ENCODE measurements around the gene CRHR1. TPM values are rescaled to one million over a fixed set of nuclear protein-coding genes. Genes with fewer than 3 reads are reported as not detected.

CRHR1 gene
- polyA plus RNA-seq, 3 donors, result not detected

DNA sequence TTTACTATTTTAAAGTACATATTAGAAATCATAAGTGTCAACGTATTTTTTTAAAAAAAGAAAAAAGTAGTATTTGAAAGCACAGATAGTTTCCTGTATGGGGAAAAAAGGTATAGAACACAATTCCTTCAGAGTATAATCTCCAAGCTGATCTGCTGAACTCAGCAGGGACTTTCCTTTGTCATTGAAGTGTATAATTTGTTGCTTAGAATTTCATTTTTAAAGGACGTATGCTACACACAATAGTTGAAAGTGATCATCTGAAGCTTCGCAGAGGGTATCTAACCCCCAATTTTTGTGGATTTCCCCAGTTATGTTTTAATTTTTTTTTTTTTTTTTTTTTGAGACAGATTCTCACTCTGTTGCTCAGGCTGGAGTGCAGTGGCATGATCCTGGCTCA is 90.0 kb downstream of the CRHR1 start:
- intact Hi-C loops (cut with micrococcal nuclease), result no loop called here
- H3K9me3 Mint-ChIP-seq, result peaks cover 3 to 13% (median 5%) of the 10 kb centered on the region in 7 donors
- H3K9me3 ChIP-seq (replicated peaks in 1 of 2; ENCODE audit: control insufficient read depth in 1 of 2, insufficient read depth in 1 of 2, low read length in 2 of 2), result no peaks in the 10 kb centered on the region
- H3K4me3 Mint-ChIP-seq, result no peak overlapping the region
- H3K27me3 ChIP-seq (ENCODE audit: control insufficient read depth in 2 of 2, insufficient read depth in 2 of 2, low read length in 2 of 2), result no peaks in the 10 kb centered on the region
- no peaks in the 10 kb centered on the region for H3K4me1 Mint-ChIP-seq
- DNase-seq, result no peak
- no peaks in the 10 kb centered on the region for H3K4me1 ChIP-seq (ENCODE audit: control insufficient read depth in 1 of 2, insufficient read depth in 2 of 2, low read length in 2 of 2)
- WGBS (ENCODE audit: insufficient coverage), result no CpG with 5 or more reads among the region's 3 CpGs
- H3K27ac Mint-ChIP-seq, result no peak overlapping the region
- H3K9ac ChIP-seq (ENCODE audit: insufficient read depth, low read length, poor library complexity, severe bottlenecking), result no peak overlapping the region
- TF ChIP-seq, protein P1, sequence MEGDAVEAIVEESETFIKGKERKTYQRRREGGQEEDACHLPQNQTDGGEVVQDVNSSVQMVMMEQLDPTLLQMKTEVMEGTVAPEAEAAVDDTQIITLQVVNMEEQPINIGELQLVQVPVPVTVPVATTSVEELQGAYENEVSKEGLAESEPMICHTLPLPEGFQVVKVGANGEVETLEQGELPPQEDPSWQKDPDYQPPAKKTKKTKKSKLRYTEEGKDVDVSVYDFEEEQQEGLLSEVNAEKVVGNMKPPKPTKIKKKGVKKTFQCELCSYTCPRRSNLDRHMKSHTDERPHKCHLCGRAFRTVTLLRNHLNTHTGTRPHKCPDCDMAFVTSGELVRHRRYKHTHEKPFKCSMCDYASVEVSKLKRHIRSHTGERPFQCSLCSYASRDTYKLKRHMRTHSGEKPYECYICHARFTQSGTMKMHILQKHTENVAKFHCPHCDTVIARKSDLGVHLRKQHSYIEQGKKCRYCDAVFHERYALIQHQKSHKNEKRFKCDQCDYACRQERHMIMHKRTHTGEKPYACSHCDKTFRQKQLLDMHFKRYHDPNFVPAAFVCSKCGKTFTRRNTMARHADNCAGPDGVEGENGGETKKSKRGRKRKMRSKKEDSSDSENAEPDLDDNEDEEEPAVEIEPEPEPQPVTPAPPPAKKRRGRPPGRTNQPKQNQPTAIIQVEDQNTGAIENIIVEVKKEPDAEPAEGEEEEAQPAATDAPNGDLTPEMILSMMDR (IDR thresholded peaks at IDR 0.05), result no peak
- H3K27ac ChIP-seq (ENCODE audit: low read depth in 1 of 2, low read length in 2 of 2), result no peak overlapping the region
- no peaks in the 10 kb centered on the region for H3K36me3 ChIP-seq (replicated peaks in 1 of 2; ENCODE audit: control insufficient read depth in 1 of 2, insufficient read depth in 2 of 2, low read length in 2 of 2)
- no peaks in the 10 kb centered on the region for H3K79me2 ChIP-seq (ENCODE audit: insufficient read depth, low read length)
- no peak overlapping the region for H2AFZ ChIP-seq (ENCODE audit: insufficient read depth, low read depth, low read length, poor library complexity, severe bottlenecking)
- peaks cover 5 to 19% (median 13%) of the 10 kb centered on the region in 3 donors for H3K27me3 Mint-ChIP-seq (ENCODE audit: low read depth in 3 of 3)
- no peaks in the 10 kb centered on the region for H4K20me1 ChIP-seq (ENCODE audit: insufficient read depth, low read length)
- H3K4me3 ChIP-seq (replicated peaks in 1 of 3; ENCODE audit: low read depth in 2 of 3, low read length in 3 of 3), result no peak overlapping the region
- H3K4me2 ChIP-seq (replicated peaks; ENCODE audit: extremely low read depth, low read length, poor library complexity, severe bottlenecking), result no peak overlapping the region
- H3K36me3 Mint-ChIP-seq, result no peaks in the 10 kb centered on the region

DNA sequence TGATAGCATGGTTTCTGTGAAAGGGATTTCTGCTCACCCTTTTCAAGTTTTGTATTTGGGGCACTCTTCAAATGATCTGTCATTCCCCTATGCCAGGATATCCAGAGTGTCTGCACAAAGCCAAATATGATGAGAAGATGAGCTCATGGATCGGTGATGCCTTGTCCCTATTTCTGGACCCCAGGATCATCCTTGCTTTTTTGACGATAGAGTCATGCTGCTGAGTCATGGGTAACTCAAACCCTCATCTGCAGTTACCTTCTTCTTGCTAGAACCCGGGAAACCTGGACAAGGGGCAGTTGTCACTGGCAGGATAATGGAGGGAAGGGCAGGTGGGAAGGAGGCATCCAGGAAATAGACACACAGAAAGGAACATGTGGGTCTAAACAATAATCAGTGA is 92.4 kb downstream of the CRHR1 start:
- Histone ChIP-seq H2AFZ (ENCODE audit: insufficient read depth, low read depth, low read length, poor library complexity, severe bottlenecking) (no peak overlapping the region), H3K36me3 (replicated peaks in 1 of 2; ENCODE audit: control insufficient read depth in 1 of 2, insufficient read depth in 2 of 2, low read length in 2 of 2) (no peaks in the 10 kb centered on the region), H3K4me3 (replicated peaks in 1 of 3; ENCODE audit: low read depth in 2 of 3, low read length in 3 of 3) (no peak overlapping the region), H3K4me2 (replicated peaks; ENCODE audit: extremely low read depth, low read length, poor library complexity, severe bottlenecking) (no peak overlapping the region), H3K4me1 (ENCODE audit: control insufficient read depth in 1 of 2, insufficient read depth in 2 of 2, low read length in 2 of 2) (no peaks in the 10 kb centered on the region), H3K27me3 (ENCODE audit: control insufficient read depth in 2 of 2, insufficient read depth in 2 of 2, low read length in 2 of 2) (no peaks in the 10 kb centered on the region), H3K9me3 (replicated peaks in 1 of 2; ENCODE audit: control insufficient read depth in 1 of 2, insufficient read depth in 1 of 2, low read length in 2 of 2) (no peaks in the 10 kb centered on the region), H4K20me1 (ENCODE audit: insufficient read depth, low read length) (no peaks in the 10 kb centered on the region), H3K27ac (ENCODE audit: low read depth in 1 of 2, low read length in 2 of 2) (no peak overlapping the region), H3K79me2 (ENCODE audit: insufficient read depth, low read length) (no peaks in the 10 kb centered on the region), H3K9ac (ENCODE audit: insufficient read depth, low read length, poor library complexity, severe bottlenecking) (no peak overlapping the region)
- Mint-ChIP-seq H3K27me3 (ENCODE audit: low read depth in 3 of 3) (peaks cover 7 to 22% (median 14%) of the 10 kb centered on the region in 3 donors), H3K9me3 (peaks cover 0 to 7% (median 3%) of the 10 kb centered on the region in 7 donors), H3K27ac (no peak overlapping the region), H3K4me1 (no peaks in the 10 kb centered on the region), H3K4me3 (no peak overlapping the region), H3K36me3 (no peaks in the 10 kb centered on the region)
- intact Hi-C loops (cut with micrococcal nuclease), result no loop called here
- DNase-seq, result no peak
- whole genome bisulfite sequencing (ENCODE audit: insufficient coverage), result 81% methylated on average over 2 of the region's 3 CpGs
- TF ChIP-seq, protein P1 (IDR thresholded peaks at IDR 0.05), result no peak

All from CD14-positive monocyte (primary cell).